ENCODE results near the gene HPN.
A peak's percentile ranks its signal among the peaks of the same experiment; 100 is the strongest.

Gene HPN

DNA sequence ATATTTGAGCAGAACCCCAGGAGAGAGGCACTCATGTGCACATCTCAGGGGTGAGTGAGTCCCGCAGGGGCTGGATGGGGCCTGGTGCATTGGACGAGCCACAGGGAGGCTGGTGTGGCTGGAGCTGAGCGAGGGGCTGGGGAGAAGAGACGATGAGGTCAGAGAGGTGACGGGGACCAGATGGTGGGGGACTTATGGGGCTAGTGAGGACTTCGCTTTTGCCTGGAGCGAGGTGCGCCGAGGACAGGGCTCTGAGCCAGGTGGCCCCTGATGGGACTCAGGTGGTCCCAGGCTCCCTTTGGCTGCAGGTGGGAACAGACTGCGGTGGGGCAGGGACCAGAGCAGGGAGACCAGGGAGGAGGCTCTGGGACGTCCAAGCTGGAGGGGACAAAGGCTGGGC lies 67.2 kb downstream of the HPN start:
- DNase-seq = no peak

DNA sequence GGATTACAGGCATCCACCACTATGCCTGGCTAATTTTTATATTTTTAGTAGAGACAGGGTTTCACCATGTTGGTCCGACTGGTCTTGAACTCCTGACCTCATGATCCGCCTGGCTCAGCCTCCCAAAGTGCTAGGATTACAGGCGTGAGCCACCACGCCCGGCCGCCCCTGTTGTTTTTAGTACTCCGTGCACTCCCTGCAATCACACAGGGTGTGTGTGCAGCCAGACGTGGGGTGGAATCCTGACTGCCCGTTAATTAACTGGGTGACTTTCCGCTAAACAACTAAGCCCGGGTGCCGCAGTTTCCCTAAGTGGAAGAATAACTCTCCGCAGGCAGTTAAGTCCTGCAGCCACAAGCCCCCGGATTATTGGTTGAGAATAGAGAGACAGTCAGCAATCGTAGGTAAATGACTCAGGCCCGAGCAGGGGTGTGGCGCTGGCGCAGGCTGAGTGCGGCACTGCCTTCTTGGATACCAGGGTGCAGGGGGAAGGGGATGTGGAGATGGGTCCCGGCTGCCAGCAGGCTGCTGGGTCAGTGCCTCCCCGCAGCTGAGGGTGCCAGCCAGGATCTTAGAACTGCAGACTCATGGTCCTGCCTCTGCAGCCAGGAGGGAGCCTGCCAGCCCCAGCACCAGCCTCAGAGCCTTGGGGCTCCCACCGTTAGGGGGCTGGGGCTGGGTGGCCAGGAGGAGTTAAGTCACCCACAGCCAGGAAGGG lies 68.0 kb downstream of the HPN start:
- no peak for DNase-seq

DNA sequence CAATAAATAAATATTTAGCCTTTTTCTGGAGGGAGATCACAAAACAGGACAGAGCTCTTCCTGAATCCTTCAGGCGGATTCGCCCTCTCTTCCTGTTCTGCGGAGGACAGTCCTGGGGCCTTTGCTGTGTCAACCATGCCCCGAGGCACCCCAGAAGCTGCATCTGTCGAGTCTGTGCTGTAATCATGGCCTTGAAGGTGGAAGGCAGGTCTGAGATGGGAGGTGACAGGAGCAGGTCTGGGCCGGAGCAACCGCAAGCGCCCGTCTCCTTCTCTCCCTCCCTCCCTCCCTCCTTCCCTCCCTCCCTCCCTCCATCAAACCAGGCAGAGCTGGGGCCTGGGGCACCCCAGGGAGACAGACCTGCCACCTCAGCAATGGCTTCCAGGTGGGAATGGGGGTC lies 69.5 kb downstream of the HPN start:
- no peak for DNase-seq

DNA sequence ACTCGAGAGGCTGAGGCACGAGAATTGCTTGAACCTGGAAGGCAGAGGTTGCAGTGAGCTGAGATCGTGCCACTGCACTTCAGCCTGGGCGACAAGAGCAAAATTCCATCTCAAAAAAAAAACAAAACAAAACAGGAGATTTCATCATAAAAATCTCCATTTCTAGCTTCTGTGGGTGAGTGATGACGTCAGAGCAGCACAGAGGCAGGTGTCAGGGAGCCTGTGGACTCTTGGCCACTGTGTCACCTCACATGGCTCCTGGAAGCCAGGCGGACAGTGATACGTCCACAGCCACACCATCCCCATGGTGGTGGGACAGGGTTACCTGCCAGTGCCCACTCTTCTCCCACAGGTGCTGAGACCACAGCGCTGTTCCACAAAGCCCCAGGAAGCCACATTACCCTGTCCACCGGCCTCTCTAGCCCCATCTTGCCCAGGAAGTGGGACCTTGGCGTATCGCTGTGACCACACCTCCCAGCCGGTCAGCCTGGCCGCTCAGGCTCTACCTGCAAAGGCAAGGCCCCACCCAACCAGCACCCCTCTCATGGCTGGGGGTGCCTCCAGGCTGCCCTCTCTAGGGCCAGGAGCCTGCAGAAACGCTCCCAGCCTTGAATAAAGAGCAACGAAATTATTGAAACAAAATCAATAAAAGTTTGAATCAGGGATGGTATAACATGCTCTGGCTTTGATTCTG lies 71.6 kb downstream of the HPN start:
- no peak for DNase-seq

DNA sequence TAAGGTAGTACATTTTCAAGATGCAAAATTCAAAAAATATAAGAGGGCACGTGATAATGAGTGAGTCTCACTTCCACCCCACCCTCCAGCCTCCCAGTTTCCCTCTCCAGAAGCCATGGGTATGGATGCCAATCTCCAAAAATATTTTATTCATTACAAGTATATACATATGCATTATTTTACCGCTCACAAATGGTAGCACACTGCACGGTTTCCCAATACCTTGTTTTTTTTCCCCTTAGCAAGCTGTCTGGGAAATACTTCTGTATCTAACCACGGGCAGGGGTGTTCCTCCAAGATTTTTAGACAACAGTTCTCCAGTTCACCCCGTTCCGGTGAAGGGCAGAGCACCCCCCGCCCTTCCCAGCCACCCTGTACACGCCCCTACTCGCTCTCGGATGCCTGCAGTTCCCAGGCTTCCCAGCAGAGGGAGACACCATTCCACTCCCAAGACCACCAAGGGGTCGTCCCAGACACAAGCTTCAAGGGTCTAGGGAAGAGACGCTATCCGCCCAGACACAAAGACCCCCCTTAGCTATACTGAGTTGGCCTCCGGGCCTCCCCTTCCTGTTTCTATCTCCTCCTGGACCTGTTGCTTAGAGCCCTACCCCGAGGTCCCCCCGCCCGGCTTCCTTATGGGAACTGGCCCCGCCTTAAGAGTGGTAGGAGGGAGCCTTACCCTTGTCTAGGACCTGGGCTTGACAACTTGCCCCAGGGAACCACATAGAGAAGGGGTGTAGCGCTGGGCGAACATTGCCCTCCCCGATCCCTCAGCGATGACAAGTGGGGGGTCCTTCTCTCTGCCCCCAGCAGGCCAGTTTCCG lies 73.0 kb downstream of the HPN start:
- DNase-seq = peak; percentile 30

DNA sequence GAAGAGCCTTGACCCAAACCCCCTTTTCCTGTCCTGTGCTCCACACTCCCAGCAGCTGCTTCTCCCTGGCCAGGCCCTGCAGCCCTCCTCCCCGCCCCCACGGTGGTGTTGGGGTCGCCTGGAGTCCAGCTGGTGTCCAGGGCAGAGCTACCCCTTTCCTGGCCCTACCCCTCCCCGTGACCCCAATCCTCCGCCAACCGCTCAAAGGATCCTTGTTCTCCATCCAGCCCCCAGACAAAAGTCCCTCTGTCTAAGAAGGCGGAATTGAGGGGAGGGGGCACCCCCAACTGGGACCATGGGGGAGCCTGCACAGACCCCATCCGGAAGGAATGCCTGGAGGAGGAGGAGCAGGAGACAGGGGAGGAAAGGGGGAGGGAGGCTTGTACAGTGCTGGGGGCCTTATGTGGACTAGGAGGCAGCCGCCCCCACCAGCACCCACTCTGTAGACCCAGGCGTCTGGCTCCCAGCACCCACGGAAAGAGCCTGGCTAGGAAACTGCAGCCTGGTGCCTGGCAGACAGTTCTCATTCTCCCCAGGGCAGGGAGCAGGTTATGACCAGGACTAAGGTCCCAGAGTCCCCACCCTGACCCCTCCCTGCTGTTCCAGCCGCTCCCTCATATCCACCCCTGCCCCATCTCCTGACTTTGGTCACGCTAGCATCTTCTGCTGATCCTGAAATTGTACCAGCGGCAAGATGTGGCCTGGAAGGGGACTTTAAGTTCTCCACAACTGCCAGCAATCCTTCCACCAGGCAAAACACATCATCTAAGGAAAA lies 73.8 kb downstream of the HPN start, which contains the start of gene FXYD3:
Gene FXYD3, plus strand, starts transcription at position 647 of the 775 bp plus-strand sequence. CDS start 3,554 bp downstream, outside the sequence.
- DNase-seq = no peak

All from inflammatory macrophage treated with lipopolysaccharide for 4 hours (primary cell).